Heart right ventricle (tissue), 16 donors: ENCODE data around the gene KDM2B. TPM values are rescaled to one million over a fixed set of nuclear protein-coding genes. Genes with fewer than 3 reads are reported as not detected.

ENCODE experiments used
- ATAC-seq, 8 donors: fragments of 200-7000 bp; cut with Tn5 transposase; one replicate each; pipeline ENCODE4 v1.9.1; 2020; ENCODE audit warnings: mild to moderate bottlenecking in 8 of 8, moderate library complexity in 8 of 8, moderate number of reproducible peaks in 1 of 8
- DNase-seq, 2 donors: peaks; one replicate each; pipeline ENCODE4 v3.0.0-alpha.2; 2020
- H3K27ac ChIP-seq, 10 donors: fragments of 200-600 bp; sonication (generic) in 2 of 10; one replicate each; pipeline versions ENCODE4 v1.5.0 to v1.8.0; 2020 to 2022; ENCODE audit warnings: mild to moderate bottlenecking in 3 of 10
- H3K27me3 ChIP-seq, 7 donors: fragments of 200-600 bp; one replicate each; pipeline ENCODE4 v1.8.0; 2021 to 2022; ENCODE audit warnings: mild to moderate bottlenecking in 2 of 7
- H3K36me3 ChIP-seq, 9 donors: fragments of 200-600 bp; sonication (generic) in 1 of 9; one replicate each; pipeline versions ENCODE4 v1.5.0 to v1.8.0; 2020 to 2022; ENCODE audit warnings: mild to moderate bottlenecking in 2 of 9
- H3K4me1 ChIP-seq, 9 donors: fragments of 200-600 bp; sonication (generic) in 1 of 9; one replicate each; pipeline versions ENCODE4 v1.5.0 to v1.8.0; 2020 to 2022; ENCODE audit warnings: mild to moderate bottlenecking in 4 of 9
- H3K4me3 ChIP-seq, 10 donors: fragments of 200-600 bp; sonication (generic) in 2 of 10; one replicate each; pipeline versions ENCODE4 v1.5.0 to v1.8.0; 2020 to 2022; ENCODE audit warnings: mild to moderate bottlenecking in 7 of 10, moderate library complexity in 2 of 10
- H3K9me3 ChIP-seq, 11 donors: fragments of 200-600 bp in 10 of 11; sonication (generic) in 2 of 11; one replicate each; pipeline versions ENCODE4 v1.5.0 to v1.8.0; 2013 to 2022; ENCODE audit warnings: mild to moderate bottlenecking in 2 of 11, control low read depth in 1 of 11, moderate library complexity in 1 of 11
- WGBS, 2 donors: extraction: QIAGEN DNeasy Blood & Tissue Kit; methylation state at CpG; one replicate each; pipeline ENCODE4 v1.1.7; 2013; ENCODE audit warnings: inconsistent platforms in 1 of 2; 5-methylcytosine and 5-hydroxymethylcytosine counted together
- intact Hi-C, 10 donors: fragments of 100-400 bp; cut with DNase I; formaldehyde crosslinking; loops; one replicate each; pipeline versions ENCODE4 v1.11.1 to v1.14.2; 2022
- polyA plus RNA-seq, 2 donors: library from polyadenylated mRNA; stranded (reverse); fragments of 200-250 nt; gene quantifications; one replicate each; pipeline ENCODE4 v1.2.3, GENCODE V29; 2013
- total RNA-seq, 10 donors: library from RNA; stranded (reverse); fragmentation: NEBNext Ultra II Directional in 3 of 10; extraction: Animal tissue kit (Norgen Biotek cat#: 25700) in 3 of 10; gene quantifications; one replicate each; pipeline versions ENCODE4 v1.2.1 to v1.2.4, GENCODE V29; 2021 to 2023
- TF ChIP-seq, protein P1 (sequence below), 9 donors: fragments of 200-600 bp; sonication (generic) in 2 of 9; IDR thresholded peaks; one replicate each; pipeline versions ENCODE4 v1.5.0 to v1.8.0; 2021 to 2022; ENCODE audit warnings: antibody characterized with exemption in 9 of 9, mild to moderate bottlenecking in 5 of 9, moderate library complexity in 1 of 9
- donor health status: Arrhythmogenic right ventricular cardiomyopathy.
- donor health status: ischemic (EF 13 %, LVEDD 7.1; RV severe dilation, severe dysfunction).
- donor health status: healthy with polysubstance abuse.
- donor health status: DM: no; HTN: yes; CAD: no.
- donor health status: DM: no; HTN: no; CAD: no.
- donor health status: ischemic (EF 25% LVEDD 6.9; RV normal size, moderate dysfunction).
- donor health status: ischemic (EF 25% LVEDD 5.7; RV mildly dilated, moderate dysfunction).
- donor health status: healthy.
- donor health status: DM: yes; HTN: yes; CAD: no.
- donor health status: Ischemic cardiomyopathy.
- donor health status: ischemic (EF 35%, LVEDD 5.7; RV mildly dilated, moderate dysfunction).
- donor health status: nonischemic (EF 11% LVEDD 7.7; RV severe dilation, severe dysfunction).
- donor health status: DM: yes; HTN: yes; CAD: no.
- donor health status: PGD.
- donor health status: ischemic (EF 29% LVEDD 5.4; RV normal size, mild dysfunction).
- donor health status: nonischemic (EF 23%, LVEDD 6.1; RV moderate dilation, normal function).

KDM2B gene
- total and polyA plus RNA-seq, 12 donors: 4.8 to 18.4 (median 13.6) TPM

GRCh38 chr12:121549075-121549474, 31.7 kb downstream of the KDM2B start:
- intact Hi-C loops: loop anchor here in 1 of 10 donors (5.0 kb wide), 1 partner anchor 123 kb away; no protein-coding TSS in a partner anchor
- WGBS, 2 donors: 94 to 95% methylated on average over 7 of the region's 7 CpGs
- ATAC-seq (no peak), DNase-seq (no peak)
- Histone ChIP-seq H3K9me3 (no peaks in the 10 kb centered on the region), H3K4me3 (no peak overlapping the region), H3K36me3 (peaks cover 0 to 41% (median 7%) of the 10 kb centered on the region in 9 donors), H3K27me3 (no peaks in the 10 kb centered on the region), H3K27ac (no peak overlapping the region), H3K4me1 (peaks cover 0 to 13% (median 0%) of the 10 kb centered on the region in 9 donors)
- TF ChIP-seq, protein P1, sequence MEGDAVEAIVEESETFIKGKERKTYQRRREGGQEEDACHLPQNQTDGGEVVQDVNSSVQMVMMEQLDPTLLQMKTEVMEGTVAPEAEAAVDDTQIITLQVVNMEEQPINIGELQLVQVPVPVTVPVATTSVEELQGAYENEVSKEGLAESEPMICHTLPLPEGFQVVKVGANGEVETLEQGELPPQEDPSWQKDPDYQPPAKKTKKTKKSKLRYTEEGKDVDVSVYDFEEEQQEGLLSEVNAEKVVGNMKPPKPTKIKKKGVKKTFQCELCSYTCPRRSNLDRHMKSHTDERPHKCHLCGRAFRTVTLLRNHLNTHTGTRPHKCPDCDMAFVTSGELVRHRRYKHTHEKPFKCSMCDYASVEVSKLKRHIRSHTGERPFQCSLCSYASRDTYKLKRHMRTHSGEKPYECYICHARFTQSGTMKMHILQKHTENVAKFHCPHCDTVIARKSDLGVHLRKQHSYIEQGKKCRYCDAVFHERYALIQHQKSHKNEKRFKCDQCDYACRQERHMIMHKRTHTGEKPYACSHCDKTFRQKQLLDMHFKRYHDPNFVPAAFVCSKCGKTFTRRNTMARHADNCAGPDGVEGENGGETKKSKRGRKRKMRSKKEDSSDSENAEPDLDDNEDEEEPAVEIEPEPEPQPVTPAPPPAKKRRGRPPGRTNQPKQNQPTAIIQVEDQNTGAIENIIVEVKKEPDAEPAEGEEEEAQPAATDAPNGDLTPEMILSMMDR (IDR thresholded peaks at IDR 0.05): no peak

GRCh38 chr12:121545480-121545879, 35.3 kb downstream of the KDM2B start:
- WGBS, 2 donors: 96 to 98% methylated on average over 6 of the region's 6 CpGs
- H3K4me3 ChIP-seq: no peak overlapping the region
- DNase-seq: no peak
- TF ChIP-seq, protein P1 (IDR thresholded peaks at IDR 0.05): no peak
- intact Hi-C loops: loop anchor here in 1 of 10 donors (5.0 kb wide), 1 partner anchor 127 kb away; no protein-coding TSS in a partner anchor
- H3K27me3 ChIP-seq: no peaks in the 10 kb centered on the region
- ATAC-seq: no peak
- no peaks in the 10 kb centered on the region for H3K9me3 ChIP-seq
- H3K27ac ChIP-seq: no peak overlapping the region
- H3K36me3 ChIP-seq: peaks cover 0 to 39% (median 7%) of the 10 kb centered on the region in 9 donors
- H3K4me1 ChIP-seq: peaks cover 0 to 11% (median 0%) of the 10 kb centered on the region in 9 donors

- ATAC-seq (no peak), DNase-seq (no peak)
- intact Hi-C loops: loop anchor here in 1 of 10 donors (5.0 kb wide), 1 partner anchor 36 kb away; no protein-coding TSS in a partner anchor
- Histone ChIP-seq H3K27me3 (no peaks in the 10 kb centered on the region), H3K27ac (no peak overlapping the region), H3K4me1 (peaks cover 0 to 15% (median 2%) of the 10 kb centered on the region in 9 donors), H3K36me3 (peaks cover 0 to 37% (median 7%) of the 10 kb centered on the region in 9 donors), H3K9me3 (no peaks in the 10 kb centered on the region), H3K4me3 (no peak overlapping the region)
- 93 to 95% methylated on average over 8 of the region's 8 CpGs for WGBS, 2 donors
- TF ChIP-seq, protein P1 (IDR thresholded peaks at IDR 0.05): no peak
Measured at GRCh38 chr12:121543786-121544185, 37.0 kb downstream of the KDM2B start.

GRCh38 chr12:121539908-121540307, 40.9 kb downstream of the KDM2B start:
- Histone ChIP-seq H3K27ac (no peak overlapping the region), H3K36me3 (peaks cover 0 to 14% (median 0%) of the 10 kb centered on the region in 9 donors), H3K27me3 (no peaks in the 10 kb centered on the region), H3K9me3 (no peaks in the 10 kb centered on the region), H3K4me1 (peaks cover 6 to 35% (median 26%) of the 10 kb centered on the region in 9 donors), H3K4me3 (no peak overlapping the region)
- TF ChIP-seq, protein P1 (IDR thresholded peaks at IDR 0.05): no peak
- intact Hi-C loops: loop anchor here in 3 of 10 donors (5.0 kb wide), 3 partner anchors 33 to 38 kb away; no protein-coding TSS in a partner anchor
- ATAC-seq (no peak), DNase-seq (no peak)
- WGBS, 2 donors: 96 to 97% methylated on average over 6 of the region's 6 CpGs
